ENCODE measurements around the gene PLD6.

- TF ChIP-seq FOXM1 (IDR thresholded peaks at IDR 0.05; ENCODE audit: borderline replicate concordance) (no peak), FOXA1 (IDR thresholded peaks at IDR 0.05) (no peak), ARNT (IDR thresholded peaks at IDR 0.05) (no peak), SUZ12 (IDR thresholded peaks at IDR 0.05) (no peak), BHLHE40 (IDR thresholded peaks at IDR 0.05; ENCODE audit: borderline replicate concordance) (no peak), L3MBTL2 (conservative IDR thresholded peaks at IDR 0.05) (no peak), ELF4 (IDR thresholded peaks at IDR 0.05) (no peak), TARDBP (IDR thresholded peaks at IDR 0.05) (no peak), SP1 (IDR thresholded peaks at IDR 0.05) (no peak), ZNF384 (IDR thresholded peaks at IDR 0.05) (no peak), LEF1 (IDR thresholded peaks at IDR 0.05; ENCODE audit: borderline replicate concordance) (no peak), HDGF (IDR thresholded peaks at IDR 0.05; ENCODE audit: borderline replicate concordance) (no peak)
Observed at GRCh38 chr17:17215575-17215974, 9.4 kb upstream of the PLD6 start.

Measured in HEK293T (cell line).